ENCODE data around the gene SLC12A8.
A peak's percentile ranks its signal among the peaks of the same experiment; 100 is the strongest.

The SLC12A8 gene

GRCh38 chr3:125069968-125070745 is 142.4 kb downstream of the SLC12A8 start:
- no peak for DNase-seq

- no peak for DNase-seq
Observed at GRCh38 chr3:125069452-125069851, 143.1 kb downstream of the SLC12A8 start.

- DNase-seq, result no peak
Observed at GRCh38 chr3:125068265-125068664, 144.3 kb downstream of the SLC12A8 start.

GRCh38 chr3:125067225-125067624 is 145.3 kb downstream of the SLC12A8 start:
- DNase-seq, result no peak

- no peak for DNase-seq
Observed at GRCh38 chr3:125062904-125063618, 149.5 kb downstream of the SLC12A8 start.

GRCh38 chr3:125061646-125062045 is 150.9 kb downstream of the SLC12A8 start:
- DNase-seq, result no peak

- no peak for DNase-seq
Observed at GRCh38 chr3:125061170-125061569, 151.4 kb downstream of the SLC12A8 start.

GRCh38 chr3:125059488-125060245 is 152.9 kb downstream of the SLC12A8 start:
- no peak for DNase-seq

GRCh38 chr3:125058959-125059358 is 153.6 kb downstream of the SLC12A8 start:
- no peak for DNase-seq

- DNase-seq, result no peak
Observed at GRCh38 chr3:125058529-125058928, 154.0 kb downstream of the SLC12A8 start.

GRCh38 chr3:125057186-125057850 is 155.2 kb downstream of the SLC12A8 start:
- DNase-seq, result no peak

GRCh38 chr3:125055913-125056745 is 156.4 kb downstream of the SLC12A8 start, which contains the start of gene HEG1:
Gene HEG1, minus strand, starts transcription at chr3:125055997. Its CDS starts 107 bp downstream, at chr3:125055890.
- peak; percentile 77 for DNase-seq

GRCh38 chr3:125055331-125055912 is 157.1 kb downstream of the SLC12A8 start:
- no peak for DNase-seq

GRCh38 chr3:125054449-125055329 is 157.9 kb downstream of the SLC12A8 start:
- DNase-seq, result peak; percentile 45

GRCh38 chr3:125054062-125054448 is 158.5 kb downstream of the SLC12A8 start:
- DNase-seq, result no peak

GRCh38 chr3:125053304-125053699 is 159.2 kb downstream of the SLC12A8 start:
- DNase-seq, result no peak

- DNase-seq, result no peak
Observed at GRCh38 chr3:125052624-125053303, 159.8 kb downstream of the SLC12A8 start.

- peak; percentile 52 for DNase-seq
Observed at GRCh38 chr3:125051715-125052581, 160.6 kb downstream of the SLC12A8 start.

GRCh38 chr3:125051205-125051604 is 161.3 kb downstream of the SLC12A8 start:
- DNase-seq, result no peak
